GM18499 (cell line): ENCODE measurements around the gene FIGNL1.

Experiments used
- ATAC-seq: cut with Tn5 transposase; IDR thresholded peaks from one replicate; pipeline ENCODE4 v1.9.1; 2021; ENCODE audit warnings: moderate number of reproducible peaks; ENCODE audit not compliant: insufficient read depth, unreplicated experiment

The FIGNL1 gene

GRCh38 chr7:50449881-50450589 is at the start of gene FIGNL1:
TSS of gene FIGNL1 (minus strand) at chr7:50450350. CDS start at chr7:50447287, 3,063 bp downstream.
- peak; percentile 51 for ATAC-seq

- ATAC-seq = no peak
These were observed 48.9 kb upstream of the FIGNL1 start for GRCh38 chr7:50499092-50499491.

- no peak for ATAC-seq
These were observed 47.8 kb upstream of the FIGNL1 start for GRCh38 chr7:50497968-50498367.

- no peak for ATAC-seq
These were observed 47.0 kb upstream of the FIGNL1 start for GRCh38 chr7:50497068-50497642.

GRCh38 chr7:50496569-50496968 is 46.4 kb upstream of the FIGNL1 start:
- no peak for ATAC-seq

GRCh38 chr7:50495746-50496145 is 45.6 kb upstream of the FIGNL1 start:
- ATAC-seq = no peak

GRCh38 chr7:50492770-50493519 is 42.8 kb upstream of the FIGNL1 start:
- ATAC-seq = no peak

- ATAC-seq = no peak
These were observed 41.8 kb upstream of the FIGNL1 start for GRCh38 chr7:50491943-50492342.

- no peak for ATAC-seq
These were observed 41.1 kb upstream of the FIGNL1 start for GRCh38 chr7:50491209-50491608.

- ATAC-seq = no peak
These were observed 38.2 kb upstream of the FIGNL1 start for GRCh38 chr7:50488379-50488778.

GRCh38 chr7:50486512-50486911 is 36.4 kb upstream of the FIGNL1 start:
- no peak for ATAC-seq

GRCh38 chr7:50481867-50482266 is 31.7 kb upstream of the FIGNL1 start:
- no peak for ATAC-seq

GRCh38 chr7:50480797-50481196 is 30.6 kb upstream of the FIGNL1 start:
- ATAC-seq = no peak

GRCh38 chr7:50479743-50480517 is 29.8 kb upstream of the FIGNL1 start:
- ATAC-seq = no peak

- ATAC-seq = no peak
These were observed 27.5 kb upstream of the FIGNL1 start for GRCh38 chr7:50477640-50478039.

GRCh38 chr7:50476953-50477625 is 26.9 kb upstream of the FIGNL1 start:
- no peak for ATAC-seq

GRCh38 chr7:50475340-50475739 is 25.2 kb upstream of the FIGNL1 start:
- no peak for ATAC-seq

GRCh38 chr7:50474382-50475160 is 24.4 kb upstream of the FIGNL1 start:
- no peak for ATAC-seq

GRCh38 chr7:50473531-50473930 is 23.4 kb upstream of the FIGNL1 start:
- ATAC-seq = no peak
